Caco-2 (cell line): ENCODE measurements around the gene AGMAT. TPM values are rescaled to one million over a fixed set of nuclear protein-coding genes. Genes with fewer than 3 reads are reported as not detected.

Source experiments
- BruUV-seq: library from RNA; stranded (reverse); fragments of 400-500 nt; replicated peaks from 2 replicates; lab custom pipeline; 2021; lab: Mats Ljungman, UMichigan
- CTCF ChIA-PET: fragments of 300-600 bp; sonication (Branson Sonifier 250); formaldehyde crosslinking; loops from one replicate; lab custom pipeline; 2022; ENCODE audit warnings: antibody characterized with exemption; lab: Charles Lee
- POLR2A ChIA-PET: fragments of 300-600 bp; sonication (Branson Sonifier 250); formaldehyde crosslinking; loops from one replicate; lab custom pipeline; 2022; ENCODE audit warnings: antibody characterized with exemption; lab: Charles Lee
- DNase-seq, 2 experiments: peaks; one replicate each; pipeline versions ENCODE4 v3.0.0 to v3.0.0-alpha.2; 2020 to 2022
- H3K27me3 ChIP-seq: replicated peaks from 2 replicates; pipeline ENCODE4 v1.6.0; 2011; ENCODE audit warnings: low read length; ENCODE audit not compliant: control insufficient read depth, insufficient read depth
- H3K36me3 ChIP-seq: 2 replicates; pipeline ENCODE4 v1.5.1; 2011; ENCODE audit warnings: low read length; ENCODE audit not compliant: control insufficient read depth, insufficient read depth
- H3K4me1 ChIP-seq: fragments of 250-450 bp; sonication (Bioruptor Pico); 2 replicates; pipeline ENCODE4 v1.5.1; 2020; ENCODE audit warnings: mild to moderate bottlenecking
- H3K4me3 ChIP-seq: 2 replicates; pipeline ENCODE4 v1.5.1; 2011; ENCODE audit warnings: low read depth, mild to moderate bottlenecking, control low read depth, low read length
- H3K9me3 ChIP-seq: fragments of 250-450 bp; sonication (Bioruptor Pico); 2 replicates; pipeline ENCODE4 v1.5.1; 2020; ENCODE audit warnings: mild to moderate bottlenecking, moderate library complexity
- H3K27ac Mint-ChIP-seq: one replicate; pipeline ENCODE4 v1.8.0; 2022; ENCODE audit warnings: mixed read lengths; ENCODE audit not compliant: unreplicated experiment
- H3K27me3 Mint-ChIP-seq: one replicate; pipeline ENCODE4 v1.8.0; 2022; ENCODE audit warnings: mixed read lengths; ENCODE audit not compliant: insufficient read depth, unreplicated experiment
- H3K36me3 Mint-ChIP-seq: one replicate; pipeline ENCODE4 v1.8.0; 2022; ENCODE audit warnings: mild to moderate bottlenecking, mixed read lengths; ENCODE audit not compliant: insufficient read depth, unreplicated experiment
- H3K4me1 Mint-ChIP-seq: one replicate; pipeline ENCODE4 v1.8.0; 2022; ENCODE audit warnings: low read depth, mixed read lengths; ENCODE audit not compliant: unreplicated experiment
- H3K4me3 Mint-ChIP-seq: one replicate; pipeline ENCODE4 v1.8.0; 2022; ENCODE audit warnings: mild to moderate bottlenecking, moderate library complexity, mixed read lengths; ENCODE audit not compliant: unreplicated experiment
- H3K9me3 Mint-ChIP-seq: one replicate; pipeline ENCODE4 v1.8.0; 2022; ENCODE audit warnings: mixed read lengths; ENCODE audit not compliant: unreplicated experiment
- intact Hi-C: fragments of 100-400 bp; cut with micrococcal nuclease; formaldehyde crosslinking; loops from one replicate; pipeline ENCODE4 v1.10.0; 2022; ENCODE audit not compliant: unreplicated experiment
- total RNA-seq: library from RNA; stranded (reverse); gene quantifications from 2 replicates; pipeline ENCODE4 v1.2.3, GENCODE V29; 2022
- TF ChIP-seq, protein P1 (sequence below), 2 experiments: fragments of 200-600 bp in 1 of 2; IDR thresholded peaks; 1 replicate in 1 of 2; 2 replicates in 1 of 2; pipeline versions ENCODE4 v1.5.1 to v1.8.0; 2011 to 2022; ENCODE audit warnings: antibody characterized with exemption in 1 of 2, control low read depth in 1 of 2, inconsistent platforms in 1 of 2, low read depth in 1 of 2, low read length in 1 of 2, mild to moderate bottlenecking in 1 of 2, moderate library complexity in 1 of 2; ENCODE audit not compliant: insufficient read depth in 1 of 2, severe bottlenecking in 1 of 2, unreplicated experiment in 1 of 2

Gene AGMAT
- total RNA-seq, 1 experiment from 2014 or later, result 48.3 TPM

DNA sequence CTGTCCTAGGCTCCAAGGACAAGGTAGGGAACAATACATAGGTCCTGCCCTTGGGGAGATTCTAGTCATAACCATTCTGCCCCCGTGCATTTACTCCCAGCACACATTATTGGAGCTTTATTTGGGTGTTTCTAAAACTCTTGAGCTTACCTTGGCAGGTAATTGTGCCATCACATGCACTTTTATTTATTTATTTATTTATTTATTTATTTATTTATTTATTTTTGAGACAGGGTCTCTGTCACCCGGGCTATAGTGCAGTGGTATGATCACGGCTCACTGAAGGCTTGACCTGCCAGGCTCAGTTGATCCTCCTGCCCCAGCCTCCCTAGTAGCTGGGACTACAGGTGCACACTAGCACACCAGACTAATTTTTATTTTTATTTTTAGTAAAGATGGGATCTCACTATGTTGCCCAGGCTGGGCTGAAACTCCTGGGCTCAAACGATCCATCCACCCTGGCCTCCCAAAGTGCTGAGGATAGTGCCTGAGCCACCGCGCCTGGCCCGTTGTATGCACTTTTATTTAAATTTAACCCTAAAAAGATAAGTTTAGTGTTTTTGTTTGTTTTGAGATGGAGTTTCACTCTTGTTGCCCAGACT, 9.2 kb downstream of the AGMAT start:
- DNase-seq, result no peak
- H3K36me3 ChIP-seq, result peaks cover 2% of the 10 kb centered on the region; the same call in 1 of the 2 replicates
- no peak overlapping the region for H3K4me3 ChIP-seq
- CTCF ChIA-PET, result no interaction called here
- BruUV-seq, result no TSS peak
- H3K4me1 Mint-ChIP-seq, result no peaks in the 10 kb centered on the region
- peaks cover 69% of the 10 kb centered on the region for H3K36me3 Mint-ChIP-seq
- TF ChIP-seq, protein P1, sequence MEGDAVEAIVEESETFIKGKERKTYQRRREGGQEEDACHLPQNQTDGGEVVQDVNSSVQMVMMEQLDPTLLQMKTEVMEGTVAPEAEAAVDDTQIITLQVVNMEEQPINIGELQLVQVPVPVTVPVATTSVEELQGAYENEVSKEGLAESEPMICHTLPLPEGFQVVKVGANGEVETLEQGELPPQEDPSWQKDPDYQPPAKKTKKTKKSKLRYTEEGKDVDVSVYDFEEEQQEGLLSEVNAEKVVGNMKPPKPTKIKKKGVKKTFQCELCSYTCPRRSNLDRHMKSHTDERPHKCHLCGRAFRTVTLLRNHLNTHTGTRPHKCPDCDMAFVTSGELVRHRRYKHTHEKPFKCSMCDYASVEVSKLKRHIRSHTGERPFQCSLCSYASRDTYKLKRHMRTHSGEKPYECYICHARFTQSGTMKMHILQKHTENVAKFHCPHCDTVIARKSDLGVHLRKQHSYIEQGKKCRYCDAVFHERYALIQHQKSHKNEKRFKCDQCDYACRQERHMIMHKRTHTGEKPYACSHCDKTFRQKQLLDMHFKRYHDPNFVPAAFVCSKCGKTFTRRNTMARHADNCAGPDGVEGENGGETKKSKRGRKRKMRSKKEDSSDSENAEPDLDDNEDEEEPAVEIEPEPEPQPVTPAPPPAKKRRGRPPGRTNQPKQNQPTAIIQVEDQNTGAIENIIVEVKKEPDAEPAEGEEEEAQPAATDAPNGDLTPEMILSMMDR (IDR thresholded peaks at IDR 0.05; ENCODE audit: insufficient read depth in 1 of 2, low read depth in 1 of 2, low read length in 1 of 2, severe bottlenecking in 1 of 2, unreplicated experiment in 1 of 2), result no peak
- H3K4me3 Mint-ChIP-seq, result no peak overlapping the region
- no peaks in the 10 kb centered on the region for H3K9me3 Mint-ChIP-seq
- intact Hi-C loops, result no loop called here
- no peaks in the 10 kb centered on the region for H3K9me3 ChIP-seq
- no peaks in the 10 kb centered on the region for H3K4me1 ChIP-seq
- no peaks in the 10 kb centered on the region for H3K27me3 ChIP-seq
- H3K27ac Mint-ChIP-seq, result no peak overlapping the region
- no peaks in the 10 kb centered on the region for H3K27me3 Mint-ChIP-seq
- POLR2A ChIA-PET, result interaction anchor here (0.7 kb wide), 1 partner anchor 28 kb away, joined by 4 read pairs; no protein-coding TSS in a partner anchor

DNA sequence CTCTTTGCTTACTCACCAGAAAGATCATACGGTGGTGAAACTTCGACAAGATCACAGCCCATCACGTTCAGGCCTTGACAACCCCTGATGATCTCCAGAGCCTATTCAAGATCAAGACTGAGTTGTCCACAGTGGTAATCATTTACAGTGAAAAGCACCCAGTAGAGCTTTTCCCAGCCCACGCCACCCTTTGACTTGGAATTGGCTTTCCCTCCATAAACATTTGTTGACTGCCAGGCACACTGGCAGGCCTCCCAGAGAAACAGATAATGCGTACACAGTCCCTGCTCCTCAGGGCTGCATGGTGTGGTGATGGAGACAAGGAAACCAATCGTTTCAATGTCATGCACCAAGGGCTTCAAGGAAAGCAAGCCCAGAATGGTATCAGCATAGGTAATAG, 10.1 kb downstream of the AGMAT start:
- Histone ChIP-seq H3K36me3 (peaks cover 2% of the 10 kb centered on the region; the same call in 1 of the 2 replicates), H3K9me3 (no peaks in the 10 kb centered on the region), H3K4me1 (no peaks in the 10 kb centered on the region), H3K4me3 (no peak overlapping the region), H3K27me3 (no peaks in the 10 kb centered on the region)
- no peak for DNase-seq
- BruUV-seq, result no TSS peak
- Mint-ChIP-seq H3K27me3 (no peaks in the 10 kb centered on the region), H3K9me3 (no peaks in the 10 kb centered on the region), H3K4me1 (no peaks in the 10 kb centered on the region), H3K4me3 (no peak overlapping the region), H3K36me3 (peaks cover 71% of the 10 kb centered on the region), H3K27ac (no peak overlapping the region)
- intact Hi-C loops, result no loop called here
- POLR2A ChIA-PET, result no interaction called here
- CTCF ChIA-PET, result no interaction called here
- TF ChIP-seq, protein P1 (IDR thresholded peaks at IDR 0.05; ENCODE audit: insufficient read depth in 1 of 2, low read depth in 1 of 2, low read length in 1 of 2, severe bottlenecking in 1 of 2, unreplicated experiment in 1 of 2), result no peak

DNA sequence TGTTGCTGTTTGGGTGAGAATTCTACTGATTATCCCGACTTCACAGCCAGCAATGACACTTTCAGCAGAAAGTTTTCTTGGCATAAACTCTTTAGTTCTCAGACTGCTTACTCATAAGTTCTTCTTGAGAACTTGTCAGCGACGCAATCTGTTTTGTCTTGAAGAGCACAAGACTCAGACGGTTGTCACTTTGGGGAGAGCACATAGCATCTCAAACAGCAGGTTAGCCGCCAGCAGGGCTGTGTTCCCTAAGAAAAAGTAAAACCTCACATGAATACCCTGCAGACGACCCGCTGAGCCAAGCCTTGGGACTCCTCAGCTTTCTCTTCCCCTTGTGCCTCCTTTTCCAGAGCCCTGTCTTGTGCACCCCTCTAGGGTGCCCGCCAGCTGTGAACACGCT, 11.4 kb downstream of the AGMAT start:
- Histone ChIP-seq H3K4me3 (no peak overlapping the region), H3K9me3 (no peaks in the 10 kb centered on the region), H3K36me3 (peaks cover 2% of the 10 kb centered on the region; the same call in 1 of the 2 replicates), H3K27me3 (no peaks in the 10 kb centered on the region), H3K4me1 (no peaks in the 10 kb centered on the region)
- intact Hi-C loops, result no loop called here
- no peaks in the 10 kb centered on the region for H3K27me3 Mint-ChIP-seq
- TF ChIP-seq, protein P1 (IDR thresholded peaks at IDR 0.05; ENCODE audit: insufficient read depth in 1 of 2, low read depth in 1 of 2, low read length in 1 of 2, severe bottlenecking in 1 of 2, unreplicated experiment in 1 of 2), result no peak
- no peak overlapping the region for H3K4me3 Mint-ChIP-seq
- peaks cover 69% of the 10 kb centered on the region for H3K36me3 Mint-ChIP-seq
- CTCF ChIA-PET, result interaction anchor here (0.7 kb wide), 1 partner anchor 219 kb away, joined by 3 read pairs; no protein-coding TSS in a partner anchor
- no TSS peak for BruUV-seq
- H3K27ac Mint-ChIP-seq, result no peak overlapping the region
- no peak for DNase-seq
- no peaks in the 10 kb centered on the region for H3K9me3 Mint-ChIP-seq
- POLR2A ChIA-PET, result no interaction called here
- no peaks in the 10 kb centered on the region for H3K4me1 Mint-ChIP-seq
